Naive thymus-derived CD4-positive, alpha-beta T cell (primary cell): ENCODE results near the gene SP9. TPM values are rescaled to one million over a fixed set of nuclear protein-coding genes. Genes with fewer than 3 reads are reported as not detected.
"Not testable (repeated sequence)": the region's sequence is repeated elsewhere in the genome, so short reads cannot be mapped to it uniquely, and the experiment has no call there.

ENCODE experiments used
- ATAC-seq: fragments of 150-1000 bp; cut with Tn5 transposase; 2 replicates; pipeline ENCODE4 v1.10.0; 2021; ENCODE audit warnings: mild to moderate bottlenecking, moderate library complexity
- CTCF ChIA-PET: fragments of 350-600 bp; sonication (Branson Sonifier 250); formaldehyde crosslinking; loops from one replicate; lab custom pipeline; 2021; ENCODE audit warnings: antibody characterized with exemption; lab: Charles Lee
- POLR2A ChIA-PET: fragments of 350-600 bp; sonication (Branson Sonifier 250); formaldehyde crosslinking; loops from one replicate; lab custom pipeline; 2021; ENCODE audit warnings: antibody characterized with exemption, inconsistent platforms; lab: Charles Lee
- DNase-seq, 9 donors: peaks; one replicate each; pipeline versions ENCODE4 v3.0.0 to v3.0.0-alpha.2; 2020 to 2022; ENCODE audit warnings: mixed read lengths in 1 of 9
- H3K27ac ChIP-seq: one replicate; pipeline ENCODE4 v1.7.0; 2013; ENCODE audit warnings: mild to moderate bottlenecking, low read depth, low read length, moderate library complexity
- H3K27me3 ChIP-seq, 2 donors: one replicate each; pipeline ENCODE4 v1.7.0; 2013; ENCODE audit warnings: low read length in 2 of 2, mild to moderate bottlenecking in 2 of 2, moderate library complexity in 2 of 2; ENCODE audit not compliant: control insufficient read depth in 2 of 2, insufficient read depth in 2 of 2
- H3K36me3 ChIP-seq, 3 experiments: 1 replicate in 2 of 3; 2 replicates in 1 of 3; pipeline ENCODE4 v1.7.0; 2013; ENCODE audit warnings: low read length in 3 of 3, mild to moderate bottlenecking in 3 of 3, moderate library complexity in 1 of 3; ENCODE audit not compliant: insufficient read depth in 3 of 3, control insufficient read depth in 2 of 3
- H3K4me1 ChIP-seq, 2 donors: one replicate each; pipeline ENCODE4 v1.7.0; 2013; ENCODE audit warnings: low read length in 2 of 2, mild to moderate bottlenecking in 2 of 2, moderate library complexity in 1 of 2; ENCODE audit not compliant: control insufficient read depth in 2 of 2, insufficient read depth in 2 of 2
- H3K4me3 ChIP-seq: 2 replicates; pipeline ENCODE4 v1.7.0; 2013; ENCODE audit warnings: mild to moderate bottlenecking, low read length
- H3K9me3 ChIP-seq, 3 experiments: 1 replicate in 2 of 3; 2 replicates in 1 of 3; pipeline ENCODE4 v1.7.0; 2013; ENCODE audit warnings: low read length in 3 of 3; ENCODE audit not compliant: control insufficient read depth in 2 of 3
- H3K27ac Mint-ChIP-seq, 9 donors: one replicate each; pipeline ENCODE4 v1.8.0; 2020 to 2022; ENCODE audit warnings: mixed read lengths in 9 of 9, mild to moderate bottlenecking in 8 of 9, moderate library complexity in 5 of 9, inconsistent platforms in 2 of 9
- H3K27me3 Mint-ChIP-seq, 5 donors: one replicate each; pipeline ENCODE4 v1.8.0; 2021 to 2022; ENCODE audit warnings: mixed read lengths in 5 of 5, mild to moderate bottlenecking in 1 of 5
- H3K36me3 Mint-ChIP-seq, 5 donors: one replicate each; pipeline ENCODE4 v1.8.0; 2020 to 2022; ENCODE audit warnings: mixed read lengths in 5 of 5, mild to moderate bottlenecking in 3 of 5, inconsistent platforms in 1 of 5
- H3K4me1 Mint-ChIP-seq, 7 donors: one replicate each; pipeline ENCODE4 v1.8.0; 2020 to 2022; ENCODE audit warnings: mixed read lengths in 7 of 7, mild to moderate bottlenecking in 3 of 7, inconsistent platforms in 1 of 7
- H3K4me3 Mint-ChIP-seq, 10 donors: one replicate each; pipeline ENCODE4 v1.8.0; 2020 to 2022; ENCODE audit warnings: mild to moderate bottlenecking in 10 of 10, mixed read lengths in 10 of 10, moderate library complexity in 6 of 10, inconsistent platforms in 2 of 10
- H3K9me3 Mint-ChIP-seq, 11 donors: one replicate each; pipeline ENCODE4 v1.8.0; 2020 to 2022; ENCODE audit warnings: mixed read lengths in 11 of 11, mild to moderate bottlenecking in 4 of 11, inconsistent platforms in 1 of 11, moderate library complexity in 1 of 11
- intact Hi-C, 2 donors: fragments of 100-400 bp; cut with micrococcal nuclease; formaldehyde crosslinking; loops; one replicate each; pipeline ENCODE4 v1.15.1; 2023
- polyA plus RNA-seq, 2 donors: library from polyadenylated mRNA; unstranded; fragments of 300-500 nt; fragmentation: Illumina TruSeq; gene quantifications; one replicate each; pipeline ENCODE4 v1.2.3, GENCODE V29; 2021
- total RNA-seq, 6 experiments: library from RNA in 5 of 6; stranded (reverse) in 5 of 6; gene quantifications; 1 replicate in 5 of 6; 2 replicates in 1 of 6; pipeline ENCODE4 v1.2.3 and lab custom pipeline; 2021 to 2026

The SP9 gene
- total and polyA plus RNA-seq, 7 experiments from 2014 or later, result not detected

GRCh38 chr2:174350018-174350417, 15.3 kb downstream of the SP9 start:
- H3K27ac Mint-ChIP-seq, result no peak overlapping the region
- no peaks in the 10 kb centered on the region for H3K27me3 ChIP-seq
- peaks cover 3 to 10% (median 9%) of the 10 kb centered on the region in 5 donors for H3K27me3 Mint-ChIP-seq
- DNase-seq, result no peak
- H3K9me3 Mint-ChIP-seq, result peaks cover 0 to 4% (median 0%) of the 10 kb centered on the region in 11 donors
- no peak for ATAC-seq
- no peak overlapping the region for H3K4me3 Mint-ChIP-seq
- peaks cover 8 to 30% (median 22%) of the 10 kb centered on the region in 5 donors for H3K36me3 Mint-ChIP-seq
- POLR2A ChIA-PET, result no interaction called here
- H3K27ac ChIP-seq, result no peak overlapping the region
- peaks cover 0 to 17% (median 7%) of the 10 kb centered on the region in 3 experiments for H3K36me3 ChIP-seq
- peaks cover 0 to 2% (median 0%) of the 10 kb centered on the region in 7 donors for H3K4me1 Mint-ChIP-seq
- H3K4me1 ChIP-seq, result no peaks in the 10 kb centered on the region
- CTCF ChIA-PET, result interaction anchor here (0.5 kb wide), 1 partner anchor 135 kb away, joined by 3 read pairs; no protein-coding TSS in a partner anchor
- H3K9me3 ChIP-seq, result no peaks in the 10 kb centered on the region
- intact Hi-C loops, result no loop called here
- no peak overlapping the region for H3K4me3 ChIP-seq

- Mint-ChIP-seq H3K27me3 (peaks cover 0 to 4% (median 3%) of the 10 kb centered on the region in 5 donors), H3K4me3 (no peak overlapping the region), H3K9me3 (peaks cover 0 to 4% (median 0%) of the 10 kb centered on the region in 11 donors), H3K4me1 (no peaks in the 10 kb centered on the region), H3K36me3 (peaks cover 9 to 33% (median 29%) of the 10 kb centered on the region in 5 donors), H3K27ac (no peak overlapping the region)
- intact Hi-C loops, result no loop called here
- Histone ChIP-seq H3K27ac (no peak overlapping the region), H3K4me3 (no peak overlapping the region), H3K9me3 (no peaks in the 10 kb centered on the region), H3K4me1 (no peaks in the 10 kb centered on the region), H3K27me3 (no peaks in the 10 kb centered on the region), H3K36me3 (peaks cover 0 to 17% (median 7%) of the 10 kb centered on the region in 3 experiments)
- ChIA-PET CTCF (interaction anchor here (0.5 kb wide), 1 partner anchor 136 kb away, joined by 3 read pairs; no protein-coding TSS in a partner anchor), POLR2A (no interaction called here)
- no peak for DNase-seq
- no peak for ATAC-seq
These were observed 15.9 kb downstream of the SP9 start for GRCh38 chr2:174350593-174351181.

GRCh38 chr2:174353004-174353403, 18.2 kb downstream of the SP9 start:
- Histone ChIP-seq H3K9me3 (no peaks in the 10 kb centered on the region), H3K27me3 (no peaks in the 10 kb centered on the region), H3K4me3 (no peak overlapping the region), H3K27ac (no peak overlapping the region), H3K4me1 (no peaks in the 10 kb centered on the region), H3K36me3 (peaks cover 0 to 24% (median 7%) of the 10 kb centered on the region in 3 experiments)
- Mint-ChIP-seq H3K36me3 (peaks cover 13 to 32% (median 30%) of the 10 kb centered on the region in 5 donors), H3K9me3 (peaks cover 0 to 2% (median 0%) of the 10 kb centered on the region in 11 donors), H3K4me1 (no peaks in the 10 kb centered on the region), H3K27ac (no peak overlapping the region), H3K27me3 (peaks cover 0 to 3% (median 0%) of the 10 kb centered on the region in 5 donors), H3K4me3 (no peak overlapping the region)
- DNase-seq (no peak), ATAC-seq (no peak)
- intact Hi-C loops, result no loop called here
- ChIA-PET CTCF (no interaction called here), POLR2A (no interaction called here)

DNA sequence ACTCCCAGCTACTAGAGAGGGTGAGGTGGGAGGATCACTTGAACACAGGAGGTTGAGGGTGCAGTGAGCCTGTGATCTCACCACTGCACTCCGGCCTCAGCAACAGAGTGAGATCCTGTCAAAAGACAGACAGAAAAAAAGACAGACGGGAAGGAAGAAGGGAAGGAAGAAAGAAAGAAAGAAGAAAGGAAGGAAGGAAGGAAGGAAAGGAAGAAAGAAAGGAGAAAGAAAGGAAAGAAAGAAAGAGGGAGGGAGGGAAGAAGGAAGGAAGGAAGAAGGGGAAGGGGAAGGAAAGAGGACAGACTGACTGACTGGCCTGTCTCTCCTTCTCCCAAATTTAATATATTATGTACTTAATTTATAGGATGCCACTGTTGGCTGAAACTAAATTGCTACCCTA, 21.6 kb downstream of the SP9 start:
- Histone ChIP-seq H3K27ac (no peak overlapping the region), H3K9me3 (no peaks in the 10 kb centered on the region), H3K4me1 (no peaks in the 10 kb centered on the region), H3K4me3 (no peak overlapping the region), H3K27me3 (no peaks in the 10 kb centered on the region), H3K36me3 (peaks cover 0 to 12% (median 4%) of the 10 kb centered on the region in 3 experiments)
- Mint-ChIP-seq H3K9me3 (peaks cover 0 to 5% (median 0%) of the 10 kb centered on the region in 11 donors), H3K36me3 (peaks cover 6 to 42% (median 36%) of the 10 kb centered on the region in 5 donors), H3K4me3 (no peak overlapping the region), H3K27ac (peak overlapping the region in 1 of 9 donors; percentile 21), H3K4me1 (no peaks in the 10 kb centered on the region), H3K27me3 (no peaks in the 10 kb centered on the region)
- intact Hi-C loops, result no loop called here
- DNase-seq (no peak), ATAC-seq (no peak)
- CTCF ChIA-PET, result interaction anchor here (0.6 kb wide), 1 partner anchor 219 kb away, joined by 3 read pairs; no protein-coding TSS in a partner anchor
- POLR2A ChIA-PET, result no interaction called here

- H3K4me3 ChIP-seq, H3K4me3 Mint-ChIP-seq, H3K27me3 ChIP-seq, DNase-seq, H3K27ac Mint-ChIP-seq, H3K4me1 ChIP-seq, CTCF ChIA-PET, POLR2A ChIA-PET, H3K9me3 ChIP-seq, H3K27ac ChIP-seq, H3K27me3 Mint-ChIP-seq, H3K4me1 Mint-ChIP-seq, ATAC-seq, intact Hi-C loops: not testable (repeated sequence)
- Mint-ChIP-seq H3K9me3 (peaks cover 0 to 18% (median 3%) of the 10 kb centered on the region in 11 donors), H3K36me3 (peaks cover 15 to 59% (median 50%) of the 10 kb centered on the region in 5 donors)
- H3K36me3 ChIP-seq, result peaks cover 0 to 31% (median 4%) of the 10 kb centered on the region in 3 experiments
These were observed 24.9 kb downstream of the SP9 start for GRCh38 chr2:174359663-174360062.

DNA sequence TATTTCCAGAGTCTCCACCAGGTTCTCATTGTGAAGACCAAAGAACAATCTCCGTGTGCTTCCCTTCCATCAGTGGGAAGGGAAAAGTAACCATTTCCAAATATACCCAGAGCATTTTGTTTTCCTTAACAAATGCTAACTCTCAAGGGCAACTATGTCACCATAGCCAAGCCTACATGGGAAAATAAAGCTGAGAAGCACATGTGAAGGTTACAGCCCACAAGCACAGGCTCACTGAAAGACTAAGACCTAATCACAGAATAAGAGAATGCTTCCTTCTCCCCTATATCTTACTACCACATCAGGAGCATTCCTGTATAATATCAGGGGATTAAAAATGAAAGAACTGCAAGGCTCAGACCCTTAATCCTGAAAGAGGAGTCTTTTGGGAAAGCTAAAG, 28.2 kb downstream of the SP9 start:
- peaks cover 3 to 45% (median 10%) of the 10 kb centered on the region in 11 donors for H3K9me3 Mint-ChIP-seq
- H3K4me1 Mint-ChIP-seq, result peaks cover 0 to 4% (median 0%) of the 10 kb centered on the region in 7 donors
- H3K4me3 Mint-ChIP-seq, result no peak overlapping the region
- POLR2A ChIA-PET, result interaction anchor here (0.6 kb wide), 1 partner anchor 38 kb away, joined by 3 read pairs; no protein-coding TSS in a partner anchor
- peaks cover 0 to 3% (median 0%) of the 10 kb centered on the region in 3 experiments for H3K9me3 ChIP-seq
- peaks cover 35 to 78% (median 70%) of the 10 kb centered on the region in 5 donors for H3K36me3 Mint-ChIP-seq
- intact Hi-C loops, result no loop called here
- H3K4me3 ChIP-seq, result no peak overlapping the region
- ATAC-seq (no peak), DNase-seq (no peak)
- H3K4me1 ChIP-seq, result no peaks in the 10 kb centered on the region
- H3K27me3 Mint-ChIP-seq, result no peaks in the 10 kb centered on the region
- H3K27me3 ChIP-seq, result no peaks in the 10 kb centered on the region
- no peak overlapping the region for H3K27ac Mint-ChIP-seq
- H3K36me3 ChIP-seq, result peaks cover 2 to 52% (median 4%) of the 10 kb centered on the region in 3 experiments
- H3K27ac ChIP-seq, result no peak overlapping the region
- CTCF ChIA-PET, result interaction anchor here (0.5 kb wide), 1 partner anchor 69 kb away, joined by 3 read pairs; no protein-coding TSS in a partner anchor
